Measurements from ENCODE around the gene ARHGEF10L.

Gene ARHGEF10L

GRCh38 chr1:17658837-17659236 lies 119.3 kb downstream of the ARHGEF10L start:
- ATAC-seq (replicated peaks) (no peak), DNase-seq (no peak)
- Mint-ChIP-seq H3K9me3 (no peaks in the 10 kb centered on the region), H3K27ac (no peak overlapping the region), H3K4me3 (no peak overlapping the region), H3K4me1 (ENCODE audit: low read depth in 2 of 2) (no peaks in the 10 kb centered on the region), H3K27me3 (peaks cover 0 to 24% of the 10 kb centered on the region in 2 donors), H3K36me3 (ENCODE audit: insufficient read depth) (peaks cover 4% of the 10 kb centered on the region)

GRCh38 chr1:17661546-17662157 lies 122.2 kb downstream of the ARHGEF10L start:
- no peak overlapping the region for H3K27ac Mint-ChIP-seq
- no peak for ATAC-seq (replicated peaks)
- H3K4me3 Mint-ChIP-seq: no peak overlapping the region
- H3K36me3 Mint-ChIP-seq (ENCODE audit: insufficient read depth): no peaks in the 10 kb centered on the region
- peak; percentile 10 to 30 (median 26) for DNase-seq
- no peaks in the 10 kb centered on the region for H3K4me1 Mint-ChIP-seq (ENCODE audit: low read depth in 2 of 2)
- no peaks in the 10 kb centered on the region for H3K9me3 Mint-ChIP-seq
- peaks cover 0 to 29% of the 10 kb centered on the region in 2 donors for H3K27me3 Mint-ChIP-seq

GRCh38 chr1:17662296-17662695 lies 122.8 kb downstream of the ARHGEF10L start:
- ATAC-seq (replicated peaks) (no peak), DNase-seq (no peak)
- Mint-ChIP-seq H3K27me3 (peaks cover 0 to 29% of the 10 kb centered on the region in 2 donors), H3K4me1 (ENCODE audit: low read depth in 2 of 2) (no peaks in the 10 kb centered on the region), H3K27ac (no peak overlapping the region), H3K36me3 (ENCODE audit: insufficient read depth) (no peaks in the 10 kb centered on the region), H3K4me3 (no peak overlapping the region), H3K9me3 (no peaks in the 10 kb centered on the region)

- H3K36me3 Mint-ChIP-seq (ENCODE audit: insufficient read depth): no peaks in the 10 kb centered on the region
- ATAC-seq (replicated peaks): no peak
- no peak overlapping the region for H3K4me3 Mint-ChIP-seq
These were observed 123.3 kb downstream of the ARHGEF10L start for GRCh38 chr1:17662786-17663185.

GRCh38 chr1:17663646-17664045 lies 124.1 kb downstream of the ARHGEF10L start:
- Mint-ChIP-seq H3K27me3 (peaks cover 0 to 24% of the 10 kb centered on the region in 2 donors), H3K27ac (no peak overlapping the region), H3K36me3 (ENCODE audit: insufficient read depth) (no peaks in the 10 kb centered on the region), H3K4me1 (ENCODE audit: low read depth in 2 of 2) (no peaks in the 10 kb centered on the region), H3K9me3 (no peaks in the 10 kb centered on the region), H3K4me3 (no peak overlapping the region)
- DNase-seq (no peak), ATAC-seq (replicated peaks) (no peak)

More at GRCh38 chr1:17662786-17663185, 123.3 kb downstream of the ARHGEF10L start:
- Mint-ChIP-seq H3K27me3 (peaks cover 0 to 29% of the 10 kb centered on the region in 2 donors), H3K4me1 (ENCODE audit: low read depth in 2 of 2) (no peaks in the 10 kb centered on the region), H3K9me3 (no peaks in the 10 kb centered on the region), H3K27ac (no peak overlapping the region)
- DNase-seq: no peak

GRCh38 chr1:17664322-17664721 lies 124.8 kb downstream of the ARHGEF10L start:
- no peak overlapping the region for H3K27ac Mint-ChIP-seq

GRCh38 chr1:17665054-17665453 lies 125.6 kb downstream of the ARHGEF10L start:
- ATAC-seq (replicated peaks): no peak
- no peaks in the 10 kb centered on the region for H3K36me3 Mint-ChIP-seq (ENCODE audit: insufficient read depth)
- peaks cover 0 to 17% of the 10 kb centered on the region in 2 donors for H3K27me3 Mint-ChIP-seq

More at GRCh38 chr1:17664322-17664721, 124.8 kb downstream of the ARHGEF10L start:
- DNase-seq (no peak), ATAC-seq (replicated peaks) (no peak)
- Mint-ChIP-seq H3K36me3 (ENCODE audit: insufficient read depth) (no peaks in the 10 kb centered on the region), H3K9me3 (no peaks in the 10 kb centered on the region), H3K4me1 (ENCODE audit: low read depth in 2 of 2) (no peaks in the 10 kb centered on the region), H3K27me3 (peaks cover 0 to 18% of the 10 kb centered on the region in 2 donors), H3K4me3 (no peak overlapping the region)

GRCh38 chr1:17665950-17666720 lies 126.6 kb downstream of the ARHGEF10L start:
- H3K36me3 Mint-ChIP-seq (ENCODE audit: insufficient read depth): peaks cover 3% of the 10 kb centered on the region
- no peak for ATAC-seq (replicated peaks)
- no peak overlapping the region for H3K4me3 Mint-ChIP-seq
- no peaks in the 10 kb centered on the region for H3K9me3 Mint-ChIP-seq
- H3K27me3 Mint-ChIP-seq: peaks cover 0 to 17% of the 10 kb centered on the region in 2 donors
- H3K27ac Mint-ChIP-seq: no peak overlapping the region
- DNase-seq: no peak
- H3K4me1 Mint-ChIP-seq (ENCODE audit: low read depth in 2 of 2): no peaks in the 10 kb centered on the region

More at GRCh38 chr1:17665054-17665453, 125.6 kb downstream of the ARHGEF10L start:
- H3K27ac Mint-ChIP-seq: no peak overlapping the region
- no peak for DNase-seq
- H3K9me3 Mint-ChIP-seq: no peaks in the 10 kb centered on the region
- no peak overlapping the region for H3K4me3 Mint-ChIP-seq
- no peaks in the 10 kb centered on the region for H3K4me1 Mint-ChIP-seq (ENCODE audit: low read depth in 2 of 2)

GRCh38 chr1:17667641-17668040 lies 128.1 kb downstream of the ARHGEF10L start:
- H3K4me1 Mint-ChIP-seq (ENCODE audit: low read depth in 2 of 2): no peaks in the 10 kb centered on the region
- H3K9me3 Mint-ChIP-seq: no peaks in the 10 kb centered on the region
- no peak overlapping the region for H3K27ac Mint-ChIP-seq
- H3K4me3 Mint-ChIP-seq: no peak overlapping the region
- ATAC-seq (replicated peaks): no peak
- no peak for DNase-seq
- H3K36me3 Mint-ChIP-seq (ENCODE audit: insufficient read depth): peaks cover 7% of the 10 kb centered on the region
- H3K27me3 Mint-ChIP-seq: peaks cover 0 to 11% of the 10 kb centered on the region in 2 donors

GRCh38 chr1:17668195-17668594 lies 128.7 kb downstream of the ARHGEF10L start:
- Mint-ChIP-seq H3K36me3 (ENCODE audit: insufficient read depth) (peaks cover 7% of the 10 kb centered on the region), H3K27ac (no peak overlapping the region), H3K4me1 (ENCODE audit: low read depth in 2 of 2) (peaks cover 0 to under 1% of the 10 kb centered on the region in 2 donors), H3K27me3 (peaks cover 0 to 17% of the 10 kb centered on the region in 2 donors), H3K9me3 (no peaks in the 10 kb centered on the region), H3K4me3 (no peak overlapping the region)
- DNase-seq: no peak
- no peak for ATAC-seq (replicated peaks)

- peaks cover 0 to 17% of the 10 kb centered on the region in 2 donors for H3K27me3 Mint-ChIP-seq
- peaks cover 7% of the 10 kb centered on the region for H3K36me3 Mint-ChIP-seq (ENCODE audit: insufficient read depth)
These were observed 129.2 kb downstream of the ARHGEF10L start for GRCh38 chr1:17668624-17669175.

GRCh38 chr1:17669305-17669704 lies 129.8 kb downstream of the ARHGEF10L start:
- Mint-ChIP-seq H3K27ac (no peak overlapping the region), H3K27me3 (peaks cover 0 to 11% of the 10 kb centered on the region in 2 donors), H3K36me3 (ENCODE audit: insufficient read depth) (peaks cover 7% of the 10 kb centered on the region), H3K4me3 (no peak overlapping the region), H3K4me1 (ENCODE audit: low read depth in 2 of 2) (peaks cover 0 to 1% of the 10 kb centered on the region in 2 donors), H3K9me3 (no peaks in the 10 kb centered on the region)
- ATAC-seq (replicated peaks): no peak
- no peak for DNase-seq

More at GRCh38 chr1:17668624-17669175, 129.2 kb downstream of the ARHGEF10L start:
- Mint-ChIP-seq H3K27ac (no peak overlapping the region), H3K9me3 (no peaks in the 10 kb centered on the region), H3K4me1 (ENCODE audit: low read depth in 2 of 2) (peaks cover 0 to 1% of the 10 kb centered on the region in 2 donors), H3K4me3 (no peak overlapping the region)
- ATAC-seq (replicated peaks) (no peak), DNase-seq (no peak)

- Mint-ChIP-seq H3K27me3 (peaks cover 0 to 10% of the 10 kb centered on the region in 2 donors), H3K27ac (no peak overlapping the region), H3K36me3 (ENCODE audit: insufficient read depth) (peaks cover 7% of the 10 kb centered on the region), H3K9me3 (no peaks in the 10 kb centered on the region), H3K4me3 (no peak overlapping the region), H3K4me1 (ENCODE audit: low read depth in 2 of 2) (peaks cover 0 to 1% of the 10 kb centered on the region in 2 donors)
- no peak for DNase-seq
- ATAC-seq (replicated peaks): no peak
These were observed 130.5 kb downstream of the ARHGEF10L start for GRCh38 chr1:17669866-17670451.
